ENCODE measurements around the gene POMGNT1.

Gene POMGNT1

DNA sequence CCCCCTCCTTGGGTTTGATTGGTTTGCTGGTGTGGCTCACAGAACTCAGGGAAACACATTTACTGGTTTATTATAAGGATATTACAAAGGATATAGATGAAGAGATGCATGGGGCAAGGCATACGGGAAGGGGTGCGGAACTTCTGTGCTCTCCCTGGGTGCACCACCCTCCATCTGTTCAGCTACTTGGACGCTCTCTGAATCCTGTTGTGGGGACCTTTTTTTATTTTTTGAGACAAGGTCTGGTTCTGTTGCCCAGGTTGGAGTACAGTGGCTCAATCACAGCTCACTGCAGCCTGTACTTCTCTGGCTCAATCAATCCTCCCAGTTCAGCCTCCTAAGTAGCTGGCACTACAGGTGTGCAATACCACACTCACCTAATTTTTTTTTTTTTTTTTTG is 12.3 kb upstream of the POMGNT1 start:
- DNase-seq (ENCODE audit: low spot score), result no peak

DNA sequence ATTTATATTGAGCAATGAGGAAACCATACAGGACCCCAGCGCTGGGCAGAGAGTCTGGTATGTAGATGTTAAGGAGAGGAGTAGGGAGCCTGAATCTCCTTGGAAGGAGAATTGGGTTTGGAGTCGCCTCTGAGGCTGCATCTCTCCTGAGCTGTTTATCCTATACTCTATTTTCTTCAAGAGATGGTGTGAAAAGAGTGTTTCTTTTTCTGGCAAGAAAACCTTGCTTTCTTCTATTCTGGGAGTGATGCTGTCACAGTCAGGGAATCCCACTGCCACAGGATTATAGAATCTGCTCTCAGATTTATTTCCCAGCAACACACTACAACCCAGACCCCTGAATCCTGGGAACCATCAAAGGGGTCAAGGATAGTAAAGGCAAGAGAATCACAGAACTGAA is 8.2 kb upstream of the POMGNT1 start:
- no peak for DNase-seq (ENCODE audit: low spot score)

DNA sequence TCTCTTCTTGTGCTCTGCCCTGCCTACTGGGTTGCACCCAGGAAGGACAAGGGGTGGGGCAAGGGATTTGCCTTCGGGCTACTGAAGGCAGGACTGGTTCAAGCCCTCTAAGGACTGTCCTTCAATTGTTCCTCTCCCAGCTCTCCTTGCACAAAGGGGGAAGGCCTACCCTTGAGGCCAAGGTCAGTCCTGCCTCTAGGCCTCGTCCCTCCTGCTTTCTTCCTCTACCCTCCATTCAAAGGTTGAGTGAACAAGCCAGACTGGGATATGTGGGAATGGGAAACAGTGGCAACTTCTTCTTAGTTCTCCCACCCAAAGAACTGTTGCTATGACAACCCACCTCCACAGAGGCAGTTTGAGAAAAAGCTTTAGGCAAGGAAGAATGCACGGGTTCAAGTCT is 7.6 kb upstream of the POMGNT1 start:
- DNase-seq (ENCODE audit: low spot score), result no peak

DNA sequence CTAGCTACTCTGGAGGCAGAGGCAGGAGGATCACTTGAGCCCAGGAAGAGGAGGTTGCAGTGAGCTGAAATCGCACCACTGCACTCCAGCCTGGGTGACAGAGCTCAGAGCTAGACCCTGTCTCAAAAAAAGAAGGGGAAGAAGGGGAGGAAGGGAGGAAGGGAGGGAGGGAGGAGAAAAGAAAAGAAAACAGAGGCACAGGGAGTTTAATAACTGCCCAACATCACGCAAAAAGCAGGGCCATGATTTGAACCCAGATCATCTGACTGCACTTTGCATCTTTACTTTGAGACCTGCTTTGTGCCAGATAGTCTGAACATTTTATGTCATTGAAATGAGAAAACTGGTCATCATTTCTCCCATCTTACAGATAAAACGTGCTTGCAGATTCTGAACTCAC is 6.9 kb upstream of the POMGNT1 start:
- no peak for DNase-seq (ENCODE audit: low spot score)

DNA sequence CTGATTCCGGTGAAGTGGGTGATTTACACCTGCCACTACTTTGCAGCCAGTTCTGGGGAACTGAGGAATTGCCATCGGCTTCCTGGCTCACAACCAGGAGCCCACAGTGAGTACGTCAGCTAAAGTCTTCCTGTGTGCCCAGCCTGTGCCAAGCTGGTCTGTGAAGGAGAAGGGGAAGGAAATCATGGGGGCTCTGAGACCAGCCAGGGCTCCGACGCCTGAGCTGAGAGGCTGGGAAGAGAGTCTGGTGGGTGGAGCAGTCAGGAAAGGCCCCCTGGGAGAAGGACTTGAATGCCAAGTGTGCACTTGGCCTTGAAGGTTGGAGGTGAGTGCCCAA is 6.1 kb upstream of the POMGNT1 start:
- no peak for DNase-seq (ENCODE audit: low spot score)

DNA sequence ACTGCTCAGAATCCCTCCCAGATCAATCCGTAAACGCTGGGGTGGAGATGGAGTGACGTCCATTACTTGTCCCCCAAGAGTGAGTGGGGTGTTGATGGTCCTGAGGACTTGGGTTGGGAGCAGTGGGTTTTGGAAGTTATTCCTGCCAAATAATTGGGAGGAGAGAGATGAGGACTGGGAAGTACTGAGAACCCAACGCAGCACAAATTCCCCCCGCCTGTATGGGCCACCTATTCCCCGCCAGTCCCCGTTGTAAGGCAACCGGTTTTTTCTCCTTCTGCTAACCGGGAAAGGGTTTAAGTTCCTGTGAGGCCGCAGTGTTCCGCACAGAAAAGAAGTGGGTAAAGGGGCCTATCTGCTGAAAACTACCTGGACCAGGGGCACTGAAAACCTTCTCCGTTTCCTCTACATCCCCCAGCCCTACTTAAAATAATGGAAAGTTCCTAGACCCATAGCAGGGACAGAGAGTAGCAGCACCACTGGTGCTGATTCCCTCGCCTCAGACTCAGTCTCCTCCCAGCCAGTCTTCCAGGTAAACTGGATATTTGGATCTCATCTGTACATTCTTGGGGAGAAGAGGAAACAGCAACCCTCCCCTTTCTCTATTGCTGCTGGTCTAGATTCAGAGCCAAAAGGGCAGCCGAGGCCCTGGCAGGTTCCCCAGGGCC is 5.6 kb upstream of the POMGNT1 start:
- no peak for DNase-seq (ENCODE audit: low spot score)

DNA sequence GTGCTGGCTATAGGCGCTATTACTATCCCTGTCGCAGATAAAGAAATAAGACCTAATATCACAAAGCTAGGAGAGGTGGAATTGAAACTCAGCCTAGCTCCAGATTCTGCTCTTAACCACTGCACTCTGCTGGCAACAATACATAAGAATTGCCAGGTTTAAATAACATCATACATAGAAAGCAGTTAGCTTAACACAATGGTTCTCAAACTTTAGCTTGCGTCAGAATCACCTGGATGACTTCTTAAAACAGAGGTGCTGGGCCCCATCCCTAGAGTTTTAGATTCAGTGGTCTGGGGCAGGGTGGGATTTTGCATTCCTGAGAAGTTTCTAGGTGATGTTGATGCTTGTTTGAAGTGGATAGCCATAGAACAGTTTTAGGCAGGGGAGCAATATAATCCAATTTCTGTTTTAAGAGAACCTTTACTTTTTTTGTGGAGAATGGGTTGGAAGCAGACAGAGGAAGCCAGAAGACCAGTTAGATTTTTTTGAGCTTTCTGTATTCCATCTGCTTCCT is 1.1 kb upstream of the POMGNT1 start:
- no peak for DNase-seq (ENCODE audit: low spot score)

DNA sequence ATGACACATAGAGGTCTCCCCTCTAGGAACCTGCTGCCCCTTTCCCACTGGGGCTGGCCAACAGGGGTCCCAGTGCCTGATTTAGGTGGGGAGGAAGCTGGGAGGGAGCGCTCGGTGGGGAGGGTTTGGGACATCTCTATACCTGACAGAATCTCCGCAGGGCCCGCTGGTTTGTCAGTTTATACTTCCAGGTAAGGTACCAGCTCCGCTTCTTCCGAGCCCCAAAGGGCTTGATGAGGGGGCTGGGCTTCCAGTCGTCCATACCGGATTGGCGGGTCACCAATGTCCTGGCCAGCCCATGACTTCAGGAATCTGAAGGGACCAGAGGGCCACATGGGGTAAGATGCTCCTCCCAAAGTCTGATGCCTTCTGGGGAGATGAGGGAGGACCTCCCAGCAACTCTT is 672 bp downstream of the POMGNT1 start:
- no peak for DNase-seq (ENCODE audit: low spot score)

DNA sequence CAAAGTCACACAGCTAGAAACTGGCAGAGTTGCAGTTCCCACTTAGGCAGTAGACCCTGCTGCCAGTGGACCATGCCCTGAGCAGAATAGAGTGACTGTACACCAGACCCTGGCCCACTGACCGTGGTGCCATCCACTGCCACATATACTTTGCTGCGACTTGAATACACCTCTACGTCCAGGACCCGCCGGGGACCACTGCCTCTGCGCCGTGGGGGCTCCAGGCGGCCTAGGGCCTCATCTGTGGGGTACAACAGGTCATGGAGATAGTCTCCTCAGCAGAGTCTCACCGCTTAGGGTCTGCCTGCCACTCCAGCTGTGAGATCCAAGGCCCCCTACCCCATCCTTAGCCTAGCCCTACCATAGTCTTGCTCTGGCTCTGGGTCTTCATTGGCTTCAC is 1.6 kb downstream of the POMGNT1 start:
- no peak for DNase-seq (ENCODE audit: low spot score)

DNA sequence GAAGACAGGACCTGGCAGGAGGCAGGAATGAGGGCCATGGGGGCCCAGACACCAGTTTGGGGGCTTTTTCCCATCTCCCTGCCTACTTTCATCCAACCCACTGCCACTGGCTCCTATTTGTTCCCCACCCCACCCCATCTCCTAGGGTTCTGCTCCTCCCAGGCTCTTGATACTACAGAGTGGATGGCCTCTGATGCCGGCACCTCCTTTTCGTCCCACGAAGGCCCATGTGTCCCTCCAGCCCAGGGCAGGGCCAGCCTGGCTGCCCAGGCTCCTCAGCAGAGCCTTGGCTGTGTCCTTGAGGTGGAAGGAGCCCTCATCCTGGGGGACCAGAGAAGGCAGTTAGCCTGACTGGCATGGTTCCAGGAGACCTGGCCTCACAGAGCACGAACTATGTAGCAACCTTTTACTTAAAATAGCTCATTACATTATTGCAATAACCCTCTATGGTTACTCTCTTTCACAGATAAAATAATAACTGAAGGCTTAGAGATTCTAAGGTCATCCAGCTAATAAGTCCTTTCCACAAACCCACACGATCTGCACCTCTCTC is 3.5 kb downstream of the POMGNT1 start:
- no peak for DNase-seq (ENCODE audit: low spot score)

DNA sequence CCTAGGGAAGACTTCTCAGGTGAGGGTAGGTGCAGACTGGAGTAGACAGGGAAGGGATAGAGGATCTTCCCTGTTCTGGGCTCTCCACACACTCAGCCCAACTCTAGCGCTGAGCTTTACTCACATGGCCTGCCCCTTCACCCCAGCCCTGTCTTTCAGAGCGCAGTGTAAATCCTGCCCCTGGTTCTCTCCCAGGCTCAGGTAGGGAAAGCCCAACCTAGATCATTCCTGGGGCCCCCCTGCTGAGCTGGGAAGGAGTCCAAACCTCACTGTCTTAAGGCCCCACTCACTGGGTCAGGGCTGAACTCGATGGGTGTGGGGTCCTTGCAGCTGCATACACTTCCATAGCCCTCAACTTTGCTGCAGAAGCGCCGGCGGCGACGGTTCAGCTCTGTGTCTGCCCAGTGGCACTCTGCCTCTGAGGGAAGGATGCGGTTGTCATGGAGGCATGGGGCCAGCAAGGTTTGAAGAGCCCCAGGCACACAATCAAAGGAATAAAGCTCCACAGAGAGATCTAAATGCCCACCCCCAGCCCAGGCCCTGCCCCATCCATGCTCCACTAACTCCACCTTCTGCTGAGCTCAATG is 4.2 kb downstream of the POMGNT1 start:
- no peak for DNase-seq (ENCODE audit: low spot score)

DNA sequence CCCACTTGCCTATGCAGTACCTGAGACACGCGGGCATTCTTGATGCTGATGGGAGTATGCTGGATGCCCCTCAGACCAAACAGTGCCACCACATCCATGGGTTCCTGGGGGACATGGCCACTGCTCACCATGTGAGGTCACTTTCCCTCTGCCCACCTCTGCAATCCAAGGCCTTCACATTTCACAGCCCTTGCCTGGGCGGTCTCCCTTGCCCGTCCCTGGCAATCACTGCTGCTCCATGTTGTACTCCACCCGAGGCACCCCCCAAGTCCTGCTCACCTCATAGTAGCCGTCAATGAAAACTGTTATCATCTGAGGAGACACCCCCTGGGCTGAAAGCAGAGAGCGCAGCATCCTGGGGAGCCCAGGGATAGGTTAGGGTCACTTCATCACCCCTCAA is 4.9 kb downstream of the POMGNT1 start:
- no peak for DNase-seq (ENCODE audit: low spot score)

DNA sequence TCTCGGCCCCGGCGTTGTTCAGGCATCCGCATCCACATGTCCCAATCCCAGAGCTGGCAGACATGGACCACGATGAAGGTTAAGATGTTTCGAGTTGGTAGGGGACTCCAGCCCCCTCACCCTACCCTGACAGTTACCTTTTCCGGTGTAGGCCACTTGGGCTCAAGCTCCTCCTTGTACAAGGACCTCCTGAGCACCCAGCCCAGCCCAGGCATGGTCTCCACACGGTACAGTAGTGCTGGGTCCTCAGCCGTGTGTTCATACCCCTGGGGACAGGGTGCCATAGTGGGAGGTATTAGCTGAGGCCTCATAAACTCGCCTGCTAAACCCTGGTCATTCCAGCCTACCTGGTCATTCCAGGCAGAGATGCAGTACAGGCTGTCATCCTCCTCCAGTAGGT is 6.1 kb downstream of the POMGNT1 start:
- no peak for DNase-seq (ENCODE audit: low spot score)

DNA sequence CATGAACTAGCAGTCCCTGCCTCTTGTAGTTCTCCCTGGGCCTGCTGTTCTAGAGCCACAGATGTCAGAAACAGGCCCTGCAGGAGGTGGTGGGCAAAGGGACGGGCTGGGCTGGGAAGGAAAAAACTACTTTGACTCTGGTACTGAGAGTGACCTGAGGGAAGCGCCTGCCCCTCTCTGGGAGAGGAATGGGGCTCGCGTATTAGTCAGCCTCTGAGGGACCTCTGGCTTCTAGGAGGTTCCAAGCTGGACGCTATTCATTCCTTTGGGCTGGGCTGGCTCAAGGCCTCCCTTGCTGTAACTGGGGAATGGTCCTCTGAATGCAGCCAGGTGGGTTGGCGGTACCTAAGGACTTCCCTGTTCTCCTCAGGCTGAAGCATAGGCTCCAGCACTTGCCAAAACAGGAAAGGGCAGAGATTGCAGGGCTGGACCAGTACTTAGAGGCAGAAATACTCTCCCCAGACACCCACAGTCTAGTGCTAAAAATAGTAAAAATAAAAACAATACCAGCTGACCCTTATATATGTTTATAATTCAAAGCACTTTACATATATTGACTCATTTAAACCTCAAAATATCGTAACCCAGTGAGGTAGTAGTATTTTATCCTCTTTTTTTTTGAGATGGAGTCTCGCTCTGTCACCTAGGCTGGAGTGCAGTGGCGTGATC is 7.1 kb downstream of the POMGNT1 start:
- no peak for DNase-seq (ENCODE audit: low spot score)

DNA sequence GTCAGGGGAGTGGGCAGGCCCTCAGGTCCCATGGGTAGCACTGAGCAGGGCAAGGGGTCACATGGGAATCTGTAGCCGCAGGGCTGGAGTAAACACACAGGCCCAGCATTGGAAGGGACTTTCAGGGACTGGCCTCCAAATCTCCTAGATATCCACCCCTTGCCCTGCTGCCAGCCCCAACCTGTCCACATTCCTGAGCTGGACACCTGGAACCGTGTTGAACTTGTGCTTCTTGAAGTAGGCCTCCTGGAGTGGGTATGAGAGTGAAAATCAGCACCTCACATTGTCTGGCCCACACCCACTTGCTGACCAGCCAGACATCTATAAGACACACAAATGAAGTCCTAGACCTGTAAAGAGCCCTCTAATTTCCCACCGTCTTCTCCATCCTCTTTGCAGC is 7.7 kb downstream of the POMGNT1 start:
- no peak for DNase-seq (ENCODE audit: low spot score)

DNA sequence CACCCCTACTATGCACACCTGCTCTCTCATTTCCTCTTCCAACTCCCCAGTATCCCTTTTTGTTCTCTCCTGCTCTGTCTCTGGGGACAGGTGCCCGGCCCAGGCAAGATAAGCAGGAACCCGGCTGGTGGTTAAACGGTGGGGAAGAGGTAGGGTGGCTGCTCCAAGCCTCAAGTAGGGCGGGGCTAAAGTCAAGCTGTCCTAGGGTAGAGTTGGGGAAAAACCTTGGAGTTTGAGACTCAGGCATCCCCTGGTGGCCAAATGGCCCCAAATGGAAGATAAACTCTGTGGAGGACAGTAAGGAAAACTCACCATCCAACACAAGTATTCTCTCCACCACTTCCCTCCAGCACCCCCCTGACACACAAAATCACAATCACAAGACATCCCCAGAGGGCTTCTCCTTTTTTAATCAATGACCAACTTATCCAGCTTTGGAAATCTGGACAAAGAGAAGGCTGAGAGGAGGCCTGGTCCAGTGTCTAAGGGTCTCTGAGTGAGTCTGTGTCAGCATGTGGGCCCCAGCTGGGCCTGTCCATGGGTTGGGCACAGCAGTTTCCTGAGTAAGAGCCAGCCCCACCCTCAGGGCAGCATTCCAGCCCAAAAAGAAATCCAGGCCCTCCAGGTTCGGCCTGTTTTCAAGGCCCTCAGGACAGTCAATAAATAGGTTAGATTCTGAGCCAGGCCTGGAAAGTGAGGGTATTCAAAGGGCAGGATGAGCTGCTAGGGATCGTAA is 9.8 kb downstream of the POMGNT1 start:
- no peak for DNase-seq (ENCODE audit: low spot score)

DNA sequence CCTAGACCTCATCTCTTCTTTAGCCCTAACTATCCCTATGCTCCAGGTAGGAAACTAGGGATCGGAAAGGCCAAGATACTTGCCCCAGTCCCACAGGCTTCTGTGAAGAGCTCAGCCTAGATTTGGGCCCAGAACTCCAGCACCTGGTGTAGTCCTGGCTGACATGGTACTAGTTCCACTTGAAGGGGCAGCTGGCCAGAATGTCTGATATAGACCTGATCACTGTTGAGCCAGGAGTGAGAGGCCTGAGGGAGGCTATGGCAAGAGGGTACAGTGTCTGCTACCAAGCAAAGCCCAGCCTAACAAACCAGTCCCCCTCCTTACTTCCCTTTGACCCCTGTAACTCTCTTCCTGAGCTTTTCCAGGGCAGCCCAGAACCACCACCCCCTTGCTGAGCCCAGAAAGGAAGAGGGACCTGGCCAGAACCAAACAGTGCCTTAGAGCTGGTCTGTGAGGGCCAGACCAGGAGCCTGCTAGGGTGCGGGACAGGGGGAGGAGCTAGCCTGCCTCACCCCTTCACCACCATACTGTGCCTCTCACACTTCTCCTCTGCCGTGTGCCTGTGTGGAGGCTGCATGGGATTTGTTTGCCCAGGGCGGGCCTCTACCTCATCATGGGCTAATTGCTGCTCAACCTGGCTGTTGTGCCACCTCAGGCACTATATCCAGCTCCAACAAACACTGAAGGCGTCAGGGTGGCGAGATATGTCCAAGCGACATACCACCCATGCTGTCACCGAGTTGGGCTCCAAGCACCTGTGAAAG is 10.9 kb downstream of the POMGNT1 start:
- DNase-seq (ENCODE audit: low spot score), result peak; percentile 48

DNA sequence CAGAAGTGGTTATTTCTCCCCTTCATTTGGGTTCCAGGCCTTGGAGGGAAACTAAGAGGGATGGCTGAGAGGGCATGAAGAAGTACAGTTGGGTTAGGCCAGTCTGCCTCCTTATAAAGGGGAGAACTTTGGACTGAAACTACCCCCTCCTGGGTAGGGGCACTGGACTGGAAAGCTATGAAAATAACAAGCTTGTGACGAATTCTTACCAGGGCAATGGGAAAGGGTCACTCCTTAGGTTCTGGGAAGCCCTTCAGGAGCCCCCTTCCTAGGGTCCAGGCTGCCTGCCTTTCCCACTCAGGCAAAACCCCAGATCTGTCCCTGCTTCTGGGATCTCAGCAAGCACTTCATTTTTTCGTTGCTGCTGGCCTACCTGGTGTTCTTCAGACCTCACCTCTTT is 12.2 kb downstream of the POMGNT1 start:
- no peak for DNase-seq (ENCODE audit: low spot score)

DNA sequence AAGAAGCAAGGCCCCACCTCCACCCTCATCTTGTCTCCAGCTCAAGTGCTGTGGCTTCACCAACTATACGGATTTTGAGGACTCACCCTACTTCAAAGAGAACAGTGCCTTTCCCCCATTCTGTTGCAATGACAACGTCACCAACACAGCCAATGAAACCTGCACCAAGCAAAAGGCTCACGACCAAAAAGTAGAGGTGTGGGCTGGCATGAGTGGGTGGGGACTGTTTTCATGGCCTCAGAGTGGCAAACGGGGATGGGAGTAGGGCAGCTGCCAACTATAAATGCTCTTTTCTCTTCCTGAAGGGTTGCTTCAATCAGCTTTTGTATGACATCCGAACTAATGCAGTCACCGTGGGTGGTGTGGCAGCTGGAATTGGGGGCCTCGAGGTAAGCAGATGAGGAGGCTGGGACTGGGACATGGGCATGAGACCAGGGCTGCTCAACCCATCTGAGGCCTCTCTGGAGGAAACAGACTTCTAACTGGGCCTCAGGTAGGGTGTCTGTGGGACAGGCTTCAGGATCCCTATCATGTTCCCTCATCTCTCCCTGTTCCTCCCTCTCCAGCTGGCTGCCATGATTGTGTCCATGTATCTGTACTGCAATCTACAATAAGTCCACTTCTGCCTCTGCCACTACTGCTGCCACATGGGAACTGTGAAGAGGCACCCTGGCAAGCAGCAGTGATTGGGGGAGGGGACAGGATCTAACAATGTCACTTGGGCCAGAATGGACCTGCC is 13.1 kb downstream of the POMGNT1 start:
- DNase-seq (ENCODE audit: low spot score), result no peak

DNA sequence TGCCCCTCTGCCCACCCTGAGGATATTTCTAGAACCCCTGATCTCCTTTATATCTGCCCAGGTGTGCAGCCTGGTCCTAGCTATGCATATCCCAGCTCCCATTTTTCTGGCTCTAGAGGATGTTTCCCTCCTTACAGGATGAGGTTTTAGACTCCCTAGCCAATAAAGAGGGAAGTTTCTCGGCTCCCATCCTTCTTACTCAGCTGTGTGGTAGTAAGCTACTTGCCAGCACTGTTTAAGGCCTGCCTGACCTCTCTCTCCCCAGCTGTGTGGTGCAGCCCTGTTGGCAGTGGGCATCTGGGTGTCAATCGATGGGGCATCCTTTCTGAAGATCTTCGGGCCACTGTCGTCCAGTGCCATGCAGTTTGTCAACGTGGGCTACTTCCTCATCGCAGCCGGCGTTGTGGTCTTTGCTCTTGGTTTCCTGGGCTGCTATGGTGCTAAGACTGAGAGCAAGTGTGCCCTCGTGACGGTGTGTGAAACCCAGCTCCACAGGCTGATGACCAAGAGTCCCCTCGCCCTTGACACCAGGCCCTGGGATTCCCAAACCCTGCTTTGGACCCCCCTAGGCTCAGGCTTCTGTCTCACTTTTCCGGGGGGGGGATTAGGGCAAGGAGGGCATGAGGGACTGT is 14.2 kb downstream of the POMGNT1 start:
- no peak for DNase-seq (ENCODE audit: low spot score)
